HepG2 (cell line): ENCODE measurements around the gene SIRT7. TPM values are rescaled to one million over a fixed set of nuclear protein-coding genes. Genes with fewer than 3 reads are reported as not detected.

ENCODE experiments used
- ATRX ChIP-seq: sonication (generic); formaldehyde crosslinking; IDR thresholded peaks from 2 replicates; pipeline ENCODE4 v1.4.0; 2020; ENCODE audit warnings: missing genetic modification reagents, borderline replicate concordance
- BHLHE40 ChIP-seq: IDR thresholded peaks from 2 replicates; pipeline ENCODE4 v1.6.1; 2011; ENCODE audit warnings: low read length, improper control_type of control experiment
- CBX5 ChIP-seq: sonication (generic); formaldehyde crosslinking; IDR thresholded peaks from 2 replicates; pipeline ENCODE4 v1.4.0; 2020; ENCODE audit warnings: missing genetic modification reagents, borderline replicate concordance
- DPF2 ChIP-seq: sonication (generic); formaldehyde crosslinking; IDR thresholded peaks from 2 replicates; pipeline ENCODE4 v1.4.0; 2020; ENCODE audit warnings: mild to moderate bottlenecking, low read depth, missing genetic modification reagents, borderline replicate concordance
- FOXK2 ChIP-seq: fragments of 450-650 bp; IDR thresholded peaks from 2 replicates; pipeline ENCODE4 v1.6.1; 2016
- JUN ChIP-seq: sonication (generic); formaldehyde crosslinking; IDR thresholded peaks from 2 replicates; pipeline ENCODE4 v1.4.0; 2020; ENCODE audit warnings: mild to moderate bottlenecking, missing genetic modification reagents
- KLF16 ChIP-seq, 2 experiments: sonication (generic) in 1 of 2; formaldehyde crosslinking in 1 of 2; IDR thresholded peaks; 2 replicates each; pipeline versions ENCODE4 v1.6.1 to v1.8.0; 2016 to 2023; ENCODE audit warnings: missing genetic modification reagents in 2 of 2, missing compliant biosample characterization in 1 of 2
- MEF2D ChIP-seq: sonication (generic); formaldehyde crosslinking; IDR thresholded peaks from 2 replicates; pipeline ENCODE4 v1.5.1; 2020; ENCODE audit warnings: mild to moderate bottlenecking, missing genetic modification reagents
- POLR2A ChIP-seq, 2 experiments: IDR thresholded peaks; 2 replicates each; pipeline ENCODE4 v1.6.1; 2011; ENCODE audit warnings: low read depth in 2 of 2, low read length in 2 of 2, mild to moderate bottlenecking in 1 of 2, moderate library complexity in 1 of 2; ENCODE audit not compliant: insufficient read depth in 1 of 2
- TCF12 ChIP-seq, 2 experiments: fragments of 450-650 bp in 1 of 2; sonication (generic) in 1 of 2; formaldehyde crosslinking in 1 of 2; IDR thresholded peaks; 2 replicates each; pipeline versions ENCODE4 v1.6.1 to v1.8.0; 2017 to 2022; ENCODE audit warnings: antibody characterized with exemption in 1 of 2, mild to moderate bottlenecking in 1 of 2, missing genetic modification reagents in 1 of 2, moderate library complexity in 1 of 2
- ZNF274 ChIP-seq: sonication (generic); formaldehyde crosslinking; IDR thresholded peaks from 2 replicates; pipeline ENCODE4 v1.5.1; 2020; ENCODE audit warnings: mild to moderate bottlenecking, missing genetic modification reagents
- ZNF329 ChIP-seq: sonication (generic); formaldehyde crosslinking; IDR thresholded peaks from 2 replicates; pipeline ENCODE4 v1.9.0; 2021; ENCODE audit warnings: low read depth, mild to moderate bottlenecking, missing genetic modification reagents
- ZNF343 ChIP-seq: sonication (generic); formaldehyde crosslinking; IDR thresholded peaks from 2 replicates; pipeline ENCODE4 v1.4.0; 2020; ENCODE audit warnings: mild to moderate bottlenecking, missing genetic modification reagents
- ZNF430 ChIP-seq: sonication (generic); formaldehyde crosslinking; IDR thresholded peaks from 2 replicates; pipeline ENCODE4 v1.9.0; 2021; ENCODE audit warnings: mild to moderate bottlenecking, missing genetic modification reagents
- ZNF432 ChIP-seq: sonication (generic); formaldehyde crosslinking; IDR thresholded peaks from 2 replicates; pipeline ENCODE4 v1.5.0; 2020; ENCODE audit warnings: missing genetic modification reagents, mild to moderate bottlenecking, borderline replicate concordance
- ZNF570 ChIP-seq: sonication (generic); formaldehyde crosslinking; IDR thresholded peaks from 2 replicates; pipeline ENCODE4 v1.4.0; 2020; ENCODE audit warnings: mild to moderate bottlenecking, missing genetic modification reagents, borderline replicate concordance
- ZNF678 ChIP-seq: sonication (generic); formaldehyde crosslinking; IDR thresholded peaks from 2 replicates; pipeline ENCODE4 v1.4.0; 2020; ENCODE audit warnings: mild to moderate bottlenecking, missing genetic modification reagents
- polyA plus RNA-seq, 8 experiments: library from polyadenylated mRNA; depleted of rRNA in 3 of 8; stranded (reverse) in 7 of 8; unstranded in 1 of 8; fragments of >200 nt; fragmentation: Illumina TruSeq in 4 of 8; extraction: Trizol in 4 of 8; gene quantifications; 2 replicates each; pipeline versions ENCODE4 v1.2.1 to v1.2.3, GENCODE V29; 2011 to 2016; ENCODE audit warnings: low read depth in 4 of 8, missing spikeins in 1 of 8, mixed read lengths in 1 of 8; ENCODE audit not compliant: insufficient read depth in 1 of 8
- total RNA-seq, 5 experiments: library from RNA; depleted of rRNA; stranded (reverse); fragments of >200 nt; fragmentation: Illumina TruSeq; extraction: Trizol; gene quantifications; 2 replicates each; pipeline ENCODE4 v1.2.3, GENCODE V29; 2016; ENCODE audit warnings: low read depth in 1 of 5
- TF ChIP-seq, protein P1 (sequence below): sonication (generic); formaldehyde crosslinking; IDR thresholded peaks from 2 replicates; pipeline ENCODE4 v1.4.0; 2020; ENCODE audit warnings: mild to moderate bottlenecking, missing genetic modification reagents
- TF ChIP-seq, protein P2 (sequence below): sonication (generic); formaldehyde crosslinking; IDR thresholded peaks from 2 replicates; pipeline ENCODE4 v1.5.0; 2020; ENCODE audit warnings: missing genetic modification reagents, mild to moderate bottlenecking, borderline replicate concordance
- TF ChIP-seq, protein P3 (sequence below): sonication (generic); formaldehyde crosslinking; IDR thresholded peaks from 2 replicates; pipeline ENCODE4 v1.4.0; 2020; ENCODE audit warnings: mild to moderate bottlenecking, missing genetic modification reagents
- TF ChIP-seq, protein P4 (sequence below): IDR thresholded peaks from 2 replicates; pipeline ENCODE4 v1.6.1; 2016

Gene SIRT7
- total and polyA plus RNA-seq, 2 of the 13 experiments (the other 11 are each of a cell fraction or from before 2014, with no cell fraction given), result 8.3 to 24.8 TPM

DNA sequence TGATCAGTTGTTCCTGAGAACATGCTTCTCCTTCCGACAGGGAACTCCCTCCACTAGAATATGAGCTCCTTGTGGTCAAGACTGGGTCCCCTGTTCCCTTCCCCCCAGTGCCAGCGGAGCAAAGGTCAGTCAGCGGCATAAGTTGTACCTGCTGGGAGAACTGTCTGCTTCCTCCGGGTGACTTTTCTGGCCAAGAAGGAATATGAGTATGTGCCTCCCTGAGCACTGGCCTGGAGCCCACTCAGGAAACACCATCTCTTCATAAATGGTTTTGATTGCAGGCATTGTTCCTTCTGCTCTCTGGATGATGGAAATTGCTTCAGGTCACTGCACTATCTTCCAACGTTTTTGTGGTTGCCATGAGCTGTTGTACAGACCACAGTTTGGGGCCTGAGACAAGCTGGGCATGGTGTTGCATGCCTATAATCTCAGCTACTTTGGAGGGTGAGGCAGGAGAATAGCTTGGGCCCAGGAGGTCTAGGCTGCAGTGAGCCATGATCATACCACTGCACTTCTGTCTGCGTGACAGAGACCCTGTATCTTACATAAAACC is 54.8 kb downstream of the SIRT7 start (continued):
- TF ChIP-seq, protein P1, sequence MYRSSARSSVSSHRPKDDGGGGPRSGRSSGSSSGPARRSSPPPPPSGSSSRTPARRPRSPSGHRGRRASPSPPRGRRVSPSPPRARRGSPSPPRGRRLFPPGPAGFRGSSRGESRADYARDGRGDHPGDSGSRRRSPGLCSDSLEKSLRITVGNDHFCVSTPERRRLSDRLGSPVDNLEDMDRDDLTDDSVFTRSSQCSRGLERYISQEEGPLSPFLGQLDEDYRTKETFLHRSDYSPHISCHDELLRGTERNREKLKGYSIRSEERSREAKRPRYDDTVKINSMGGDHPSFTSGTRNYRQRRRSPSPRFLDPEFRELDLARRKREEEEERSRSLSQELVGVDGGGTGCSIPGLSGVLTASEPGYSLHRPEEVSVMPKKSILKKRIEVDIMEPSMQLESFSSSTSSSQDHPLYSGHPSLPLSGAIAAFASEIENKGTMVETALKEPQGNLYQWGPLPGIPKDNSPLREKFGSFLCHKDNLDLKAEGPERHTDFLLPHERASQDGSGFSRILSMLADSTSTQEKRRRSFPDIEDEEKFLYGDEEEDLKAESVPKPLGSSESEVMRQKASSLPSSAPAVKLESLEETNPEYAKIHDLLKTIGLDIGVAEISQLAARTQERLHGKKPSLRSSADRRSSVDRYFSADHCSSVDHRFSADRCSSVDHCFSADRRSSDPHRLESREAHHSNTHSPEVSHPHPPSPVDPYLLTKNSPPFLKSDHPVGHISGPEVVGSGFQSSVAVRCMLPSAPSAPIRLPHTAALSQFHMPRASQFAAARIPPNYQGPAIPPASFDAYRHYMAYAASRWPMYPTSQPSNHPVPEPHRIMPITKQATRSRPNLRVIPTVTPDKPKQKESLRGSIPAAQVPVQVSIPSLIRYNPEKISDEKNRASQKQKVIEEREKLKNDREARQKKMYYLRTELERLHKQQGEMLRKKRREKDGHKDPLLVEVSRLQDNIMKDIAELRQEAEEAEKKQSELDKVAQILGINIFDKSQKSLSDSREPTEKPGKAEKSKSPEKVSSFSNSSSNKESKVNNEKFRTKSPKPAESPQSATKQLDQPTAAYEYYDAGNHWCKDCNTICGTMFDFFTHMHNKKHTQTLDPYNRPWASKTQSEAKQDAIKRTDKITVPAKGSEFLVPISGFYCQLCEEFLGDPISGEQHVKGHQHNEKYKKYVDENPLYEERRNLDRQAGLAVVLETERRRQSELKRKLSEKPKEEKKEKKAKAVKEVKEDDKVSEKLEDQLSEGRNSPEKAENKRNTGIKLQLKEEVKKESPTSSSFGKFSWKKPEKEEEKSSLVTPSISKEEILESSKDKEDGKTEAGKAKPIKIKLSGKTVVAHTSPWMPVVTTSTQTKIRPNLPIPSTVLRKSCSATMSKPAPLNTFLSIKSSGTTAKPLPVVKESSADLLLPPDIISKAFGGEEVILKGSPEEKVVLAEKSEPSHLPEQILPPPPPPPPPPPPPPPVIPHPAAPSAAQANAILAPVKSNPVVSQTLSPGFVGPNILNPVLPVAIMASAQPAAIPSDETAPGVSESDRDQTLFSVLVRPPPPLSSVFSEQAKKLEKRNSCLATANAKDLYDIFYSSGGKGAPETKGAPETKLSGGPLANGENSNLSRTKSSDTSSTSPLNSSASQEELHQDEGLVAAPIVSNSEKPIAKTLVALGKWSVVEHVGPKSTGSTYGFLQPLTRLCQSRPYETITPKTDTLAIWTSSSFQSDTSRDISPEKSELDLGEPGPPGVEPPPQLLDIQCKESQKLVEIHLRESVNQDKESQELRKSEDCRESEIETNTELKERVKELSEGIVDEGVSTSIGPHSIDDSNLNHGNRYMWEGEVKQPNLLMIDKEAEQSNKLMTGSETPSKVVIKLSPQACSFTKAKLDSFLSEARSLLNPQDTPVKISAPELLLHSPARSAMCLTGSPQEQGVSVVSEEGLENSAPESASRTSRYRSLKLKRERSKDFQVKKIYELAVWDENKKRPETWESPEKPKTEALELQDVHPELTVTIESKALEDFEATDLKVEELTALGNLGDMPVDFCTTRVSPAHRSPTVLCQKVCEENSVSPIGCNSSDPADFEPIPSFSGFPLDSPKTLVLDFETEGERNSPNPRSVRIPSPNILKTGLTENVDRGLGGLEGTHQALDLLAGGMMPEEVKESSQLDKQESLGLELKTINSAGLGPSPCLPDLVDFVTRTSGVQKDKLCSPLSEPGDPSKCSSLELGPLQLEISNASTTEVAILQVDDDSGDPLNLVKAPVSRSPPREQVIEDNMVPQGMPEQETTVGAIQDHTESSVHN (CRISPR knock-in tag), result 0 out of 2 replicates have a peak, but pooled peaks have one; percentile 52
- TF ChIP-seq, protein P2, sequence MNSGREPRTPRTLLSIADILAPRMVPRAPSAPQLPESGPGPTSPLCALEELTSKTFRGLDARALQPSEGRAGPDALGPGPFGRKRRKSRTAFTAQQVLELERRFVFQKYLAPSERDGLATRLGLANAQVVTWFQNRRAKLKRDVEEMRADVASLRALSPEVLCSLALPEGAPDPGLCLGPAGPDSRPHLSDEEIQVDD (CRISPR knock-in tag), result no peak
- TF ChIP-seq KLF16 (CRISPR knock-in tag; IDR thresholded peaks at IDR 0.05) (no peak), ZNF343 (CRISPR knock-in tag) (no peak), DPF2 (CRISPR knock-in tag) (0 out of 2 replicates have a peak, but pooled peaks have one; percentile 26), ZNF570 (CRISPR knock-in tag) (no peak), ZNF274 (CRISPR knock-in tag) (no peak), ZNF430 (0 out of 2 replicates have a peak, but pooled peaks have one; percentile 43), JUN (no peak), CBX5 (no peak), FOXK2 (no peak), TCF12 (IDR thresholded peaks at IDR 0.05) (no peak), TCF12 (CRISPR knock-in tag; IDR thresholded peaks at IDR 0.05) (no peak), MEF2D (CRISPR knock-in tag) (no peak), ATRX (no peak), ZNF432 (CRISPR knock-in tag) (no peak), ZNF329 (no peak), BHLHE40 (no peak), POLR2A (IDR thresholded peaks at IDR 0.05; ENCODE audit: insufficient read depth in 1 of 2, low read depth in 2 of 2, low read length in 2 of 2) (0 out of 4 replicates have a peak, but pooled peaks of 1 of the 2 experiments have one; percentile 7), ZNF678 (CRISPR knock-in tag) (no peak)
- TF ChIP-seq, protein P3, sequence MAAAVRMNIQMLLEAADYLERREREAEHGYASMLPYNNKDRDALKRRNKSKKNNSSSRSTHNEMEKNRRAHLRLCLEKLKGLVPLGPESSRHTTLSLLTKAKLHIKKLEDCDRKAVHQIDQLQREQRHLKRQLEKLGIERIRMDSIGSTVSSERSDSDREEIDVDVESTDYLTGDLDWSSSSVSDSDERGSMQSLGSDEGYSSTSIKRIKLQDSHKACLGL (CRISPR knock-in tag), result no peak
- TF ChIP-seq, protein P4, sequence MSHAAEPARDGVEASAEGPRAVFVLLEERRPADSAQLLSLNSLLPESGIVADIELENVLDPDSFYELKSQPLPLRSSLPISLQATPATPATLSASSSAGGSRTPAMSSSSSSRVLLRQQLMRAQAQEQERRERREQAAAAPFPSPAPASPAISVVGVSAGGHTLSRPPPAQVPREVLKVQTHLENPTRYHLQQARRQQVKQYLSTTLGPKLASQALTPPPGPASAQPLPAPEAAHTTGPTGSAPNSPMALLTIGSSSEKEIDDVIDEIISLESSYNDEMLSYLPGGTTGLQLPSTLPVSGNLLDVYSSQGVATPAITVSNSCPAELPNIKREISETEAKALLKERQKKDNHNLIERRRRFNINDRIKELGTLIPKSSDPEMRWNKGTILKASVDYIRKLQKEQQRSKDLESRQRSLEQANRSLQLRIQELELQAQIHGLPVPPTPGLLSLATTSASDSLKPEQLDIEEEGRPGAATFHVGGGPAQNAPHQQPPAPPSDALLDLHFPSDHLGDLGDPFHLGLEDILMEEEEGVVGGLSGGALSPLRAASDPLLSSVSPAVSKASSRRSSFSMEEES (CRISPR knock-in tag), result no peak
